Central memory CD8-positive, alpha-beta T cell (primary cell): Measurements from ENCODE around the gene CYP26B1.
A peak's percentile ranks its signal among the peaks of the same experiment; 100 is the strongest.

ENCODE experiments used
- ATAC-seq: fragments of 150-1000 bp; cut with Tn5 transposase; replicated peaks from 2 replicates; pipeline ENCODE4 v1.10.0; 2022; ENCODE audit warnings: mild to moderate bottlenecking, moderate FRiP score, moderate number of reproducible peaks; ENCODE audit not compliant: poor library complexity, severe bottlenecking; ENCODE audit errors: extremely low read depth
- DNase-seq, 2 donors: peaks; one replicate each; pipeline ENCODE4 v3.0.0; 2021; ENCODE audit warnings: low spot score in 2 of 2
- H3K27ac Mint-ChIP-seq: one replicate; pipeline ENCODE4 v1.8.0; 2022; ENCODE audit warnings: low read depth, mild to moderate bottlenecking, moderate library complexity, mixed read lengths
- H3K27me3 Mint-ChIP-seq: one replicate; pipeline ENCODE4 v1.8.0; 2022; ENCODE audit warnings: mixed read lengths
- H3K36me3 Mint-ChIP-seq: one replicate; pipeline ENCODE4 v1.8.0; 2022; ENCODE audit warnings: mild to moderate bottlenecking, moderate library complexity, mixed read lengths; ENCODE audit not compliant: insufficient read depth
- H3K4me1 Mint-ChIP-seq: one replicate; pipeline ENCODE4 v1.8.0; 2022; ENCODE audit warnings: mixed read lengths
- H3K4me3 Mint-ChIP-seq: one replicate; pipeline ENCODE4 v1.8.0; 2022; ENCODE audit warnings: mild to moderate bottlenecking, moderate library complexity, mixed read lengths
- H3K9me3 Mint-ChIP-seq: one replicate; pipeline ENCODE4 v1.8.0; 2022; ENCODE audit warnings: mixed read lengths

CYP26B1 gene

DNA sequence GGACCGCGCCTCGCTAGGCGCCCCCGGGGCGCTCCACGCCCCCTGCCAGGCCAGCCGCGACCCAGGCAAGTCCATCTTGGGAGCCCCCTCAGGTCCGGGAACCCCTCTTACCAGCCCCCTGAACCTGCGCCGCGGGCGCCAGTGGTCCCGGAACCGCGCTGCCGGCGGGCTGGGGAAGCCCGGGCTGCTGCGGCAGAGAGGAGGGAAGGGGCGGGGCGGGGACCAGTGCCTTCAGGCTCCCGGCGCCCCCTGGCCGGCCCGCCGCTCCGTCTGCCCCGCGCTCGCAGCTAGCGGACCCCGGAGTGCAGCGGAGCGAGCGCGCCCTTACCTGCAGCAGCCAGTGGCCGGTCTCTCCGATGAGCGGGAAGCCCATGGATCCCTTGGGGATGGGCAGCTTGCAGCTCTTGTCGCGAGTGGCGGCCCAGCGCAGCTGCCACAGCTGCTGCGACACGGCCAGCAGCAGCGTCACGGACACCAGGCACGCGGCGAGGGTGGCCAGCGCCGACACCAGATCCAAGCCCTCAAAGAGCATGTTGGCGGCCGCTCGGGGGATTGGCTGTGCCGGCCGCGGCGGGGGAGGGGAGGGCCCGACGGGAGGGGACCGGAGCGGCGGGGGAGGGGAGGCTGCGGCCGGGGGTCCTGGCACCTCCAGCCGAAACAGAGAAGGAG, at the start of gene CYP26B1:
Gene CYP26B1 (minus strand): TSS at position 560 of the 669 bp plus-strand sequence. CDS start 28 bp downstream, at position 532.
- no peak for ATAC-seq
- DNase-seq: peak in 1 of 2 donors; percentile 8

GRCh38 chr2:72193723-72194122, 46.1 kb upstream of the CYP26B1 start:
- ATAC-seq (no peak), DNase-seq (no peak)
- no peaks in the 10 kb centered on the region for H3K4me1 Mint-ChIP-seq
- H3K9me3 Mint-ChIP-seq: no peaks in the 10 kb centered on the region
- no peaks in the 10 kb centered on the region for H3K36me3 Mint-ChIP-seq
- no peaks in the 10 kb centered on the region for H3K27me3 Mint-ChIP-seq
- no peak overlapping the region for H3K27ac Mint-ChIP-seq
- H3K4me3 Mint-ChIP-seq: no peak overlapping the region

More for the DNA sequence above, at the start of gene CYP26B1:
- peaks cover 4% of the 10 kb centered on the region for H3K36me3 Mint-ChIP-seq
- H3K4me1 Mint-ChIP-seq: peaks cover 42% of the 10 kb centered on the region
- H3K27me3 Mint-ChIP-seq: peaks cover 86% of the 10 kb centered on the region
- no peaks in the 10 kb centered on the region for H3K9me3 Mint-ChIP-seq
- H3K4me3 Mint-ChIP-seq: peak within 1 kb of the TSS; percentile 80
- peak within 1 kb of the TSS; percentile 22 for H3K27ac Mint-ChIP-seq

DNA sequence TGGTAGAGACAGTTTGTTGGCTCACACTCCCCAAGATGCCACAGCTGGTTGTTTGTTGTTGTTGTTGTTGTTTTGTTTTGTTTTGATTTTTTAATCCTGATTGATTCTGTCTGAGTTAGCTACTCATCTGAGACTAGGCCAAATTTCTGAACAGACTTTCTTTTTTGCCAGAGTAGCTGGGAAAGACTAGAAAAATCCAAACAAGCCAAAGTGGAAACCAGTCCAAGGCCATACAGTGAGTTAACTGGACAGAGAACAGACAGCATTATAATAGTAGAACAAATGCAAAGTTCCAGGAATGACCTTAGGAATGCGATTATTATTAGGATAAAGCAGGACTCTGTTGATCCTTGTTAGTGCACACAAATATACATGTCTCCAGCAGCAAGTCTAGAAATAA, 43.8 kb upstream of the CYP26B1 start:
- Mint-ChIP-seq H3K4me1 (no peaks in the 10 kb centered on the region), H3K4me3 (no peak overlapping the region), H3K9me3 (no peaks in the 10 kb centered on the region), H3K27me3 (no peaks in the 10 kb centered on the region), H3K27ac (no peak overlapping the region), H3K36me3 (no peaks in the 10 kb centered on the region)
- ATAC-seq (no peak), DNase-seq (no peak)

DNA sequence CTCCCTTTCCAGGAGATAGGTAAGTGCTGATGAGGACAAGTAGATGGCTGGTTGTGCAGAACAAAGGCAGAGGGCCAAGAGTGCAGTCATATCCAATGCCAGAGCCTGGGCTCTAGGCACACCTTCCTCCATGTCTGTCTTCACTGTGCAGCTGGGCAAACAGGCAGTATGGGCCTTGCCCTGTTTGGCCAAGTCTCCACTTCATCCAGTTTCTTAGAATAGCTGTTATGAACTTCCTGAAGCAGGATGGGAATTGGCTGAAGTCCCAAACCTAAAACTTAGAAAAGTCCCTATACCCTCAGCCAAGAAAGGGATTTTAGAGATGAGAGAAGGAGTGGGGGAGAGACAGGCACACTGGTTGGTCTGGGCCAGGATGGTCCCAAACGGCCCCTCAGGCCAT, 37.5 kb upstream of the CYP26B1 start:
- DNase-seq (no peak), ATAC-seq (no peak)
- Mint-ChIP-seq H3K27me3 (no peaks in the 10 kb centered on the region), H3K4me1 (no peaks in the 10 kb centered on the region), H3K36me3 (no peaks in the 10 kb centered on the region), H3K4me3 (no peak overlapping the region), H3K9me3 (no peaks in the 10 kb centered on the region), H3K27ac (no peak overlapping the region)

DNA sequence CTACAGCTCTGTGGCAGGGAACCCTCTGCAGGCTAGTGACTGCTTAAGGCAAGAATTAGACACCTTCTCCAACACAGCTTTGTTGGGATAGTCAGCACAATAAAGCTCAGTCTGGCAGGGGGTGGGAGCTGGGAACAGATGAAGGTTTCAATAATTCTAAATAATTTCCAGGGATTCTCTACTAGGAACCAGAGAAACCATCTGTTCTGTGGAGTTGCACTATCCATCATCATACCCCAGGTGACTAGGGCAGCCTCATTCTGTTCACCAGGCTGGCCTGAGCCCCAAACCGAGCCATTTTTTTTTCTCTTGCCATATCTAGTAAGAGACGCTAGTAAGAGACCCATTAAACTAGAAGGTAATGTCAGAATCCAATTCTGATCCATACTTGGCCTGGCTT, 35.8 kb upstream of the CYP26B1 start:
- Mint-ChIP-seq H3K9me3 (no peaks in the 10 kb centered on the region), H3K27ac (no peak overlapping the region), H3K27me3 (no peaks in the 10 kb centered on the region), H3K4me3 (no peak overlapping the region), H3K4me1 (no peaks in the 10 kb centered on the region), H3K36me3 (no peaks in the 10 kb centered on the region)
- no peak for DNase-seq
- ATAC-seq: no peak

- Mint-ChIP-seq H3K4me3 (no peak overlapping the region), H3K27me3 (no peaks in the 10 kb centered on the region), H3K27ac (no peak overlapping the region), H3K4me1 (no peaks in the 10 kb centered on the region), H3K9me3 (no peaks in the 10 kb centered on the region), H3K36me3 (no peaks in the 10 kb centered on the region)
- DNase-seq (no peak), ATAC-seq (no peak)
These were observed 35.4 kb upstream of the CYP26B1 start for GRCh38 chr2:72183016-72183415.

GRCh38 chr2:72182547-72182946, 34.9 kb upstream of the CYP26B1 start:
- Mint-ChIP-seq H3K36me3 (no peaks in the 10 kb centered on the region), H3K4me3 (no peak overlapping the region), H3K9me3 (no peaks in the 10 kb centered on the region), H3K27me3 (no peaks in the 10 kb centered on the region), H3K4me1 (no peaks in the 10 kb centered on the region), H3K27ac (no peak overlapping the region)
- DNase-seq: no peak
- ATAC-seq: no peak

DNA sequence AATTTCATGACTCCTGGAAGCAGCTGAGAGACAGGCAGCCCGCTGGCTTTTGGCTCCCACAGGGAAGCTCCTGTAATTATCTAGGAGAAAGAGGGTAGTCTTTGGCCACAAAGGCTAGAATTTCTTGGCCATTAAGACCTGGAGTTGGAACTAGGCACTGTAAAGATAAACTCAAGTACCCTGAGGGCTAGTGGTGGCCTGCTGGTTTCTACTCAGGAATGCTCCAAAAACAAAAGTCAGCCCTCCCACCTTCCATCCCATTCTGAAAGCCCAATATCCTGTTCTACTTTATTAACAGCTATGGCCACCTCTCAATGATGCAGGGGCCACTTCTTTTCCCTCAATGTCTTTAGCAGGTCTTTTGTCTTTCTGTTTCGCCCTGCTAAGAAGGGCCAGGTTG, 34.0 kb upstream of the CYP26B1 start:
- DNase-seq (no peak), ATAC-seq (no peak)
- H3K27me3 Mint-ChIP-seq: no peaks in the 10 kb centered on the region
- H3K27ac Mint-ChIP-seq: no peak overlapping the region
- no peaks in the 10 kb centered on the region for H3K4me1 Mint-ChIP-seq
- H3K4me3 Mint-ChIP-seq: no peak overlapping the region
- H3K36me3 Mint-ChIP-seq: no peaks in the 10 kb centered on the region
- no peaks in the 10 kb centered on the region for H3K9me3 Mint-ChIP-seq

DNA sequence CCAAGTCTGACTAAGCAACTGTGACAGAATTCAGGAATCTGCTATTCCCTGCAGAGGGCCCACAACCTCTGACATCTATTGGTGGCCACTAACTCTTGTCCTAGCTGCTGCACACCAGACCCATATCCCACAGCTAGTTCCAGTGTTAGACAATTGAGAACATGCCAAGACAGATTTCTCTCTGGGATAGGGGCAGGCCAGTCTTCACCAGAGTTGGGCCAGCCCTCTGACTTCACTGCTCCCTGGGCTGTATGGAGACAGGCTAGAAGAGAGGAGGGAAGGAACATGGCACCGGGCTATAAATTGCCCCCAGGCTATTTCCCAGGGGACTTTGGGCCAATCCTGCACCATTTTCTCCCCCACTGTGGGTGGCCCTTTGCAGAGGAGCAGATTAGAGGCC, 32.7 kb upstream of the CYP26B1 start:
- Mint-ChIP-seq H3K27ac (no peak overlapping the region), H3K27me3 (no peaks in the 10 kb centered on the region), H3K4me3 (no peak overlapping the region), H3K9me3 (no peaks in the 10 kb centered on the region), H3K4me1 (no peaks in the 10 kb centered on the region), H3K36me3 (peaks cover 2% of the 10 kb centered on the region)
- DNase-seq (no peak), ATAC-seq (no peak)

GRCh38 chr2:72178551-72178950, 30.9 kb upstream of the CYP26B1 start:
- no peaks in the 10 kb centered on the region for H3K9me3 Mint-ChIP-seq
- peaks cover 4% of the 10 kb centered on the region for H3K4me1 Mint-ChIP-seq
- H3K27ac Mint-ChIP-seq: no peak overlapping the region
- ATAC-seq (no peak), DNase-seq (no peak)
- H3K36me3 Mint-ChIP-seq: peaks cover 5% of the 10 kb centered on the region
- H3K4me3 Mint-ChIP-seq: no peak overlapping the region
- H3K27me3 Mint-ChIP-seq: no peaks in the 10 kb centered on the region

DNA sequence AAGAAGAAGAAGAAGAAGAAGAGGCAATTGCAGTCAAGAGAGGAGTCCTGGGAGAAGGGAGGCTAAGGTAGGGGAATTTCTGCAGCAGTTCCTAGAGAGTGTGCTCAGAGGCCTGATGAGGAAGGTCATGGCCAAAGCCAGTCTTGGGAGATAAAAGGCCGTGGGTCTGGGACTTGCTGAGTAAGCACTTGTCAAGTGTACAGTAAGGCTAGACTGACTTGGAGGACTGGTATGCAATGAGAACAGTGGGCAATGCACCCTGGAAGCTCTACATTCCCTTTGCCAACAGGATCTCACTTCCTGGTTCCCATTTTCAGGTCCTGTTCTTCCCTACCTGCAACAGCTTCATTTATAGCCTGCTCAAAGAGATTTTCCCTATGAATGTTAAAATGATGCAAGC, 28.6 kb upstream of the CYP26B1 start:
- Mint-ChIP-seq H3K27me3 (no peaks in the 10 kb centered on the region), H3K4me1 (peaks cover 15% of the 10 kb centered on the region)

DNA sequence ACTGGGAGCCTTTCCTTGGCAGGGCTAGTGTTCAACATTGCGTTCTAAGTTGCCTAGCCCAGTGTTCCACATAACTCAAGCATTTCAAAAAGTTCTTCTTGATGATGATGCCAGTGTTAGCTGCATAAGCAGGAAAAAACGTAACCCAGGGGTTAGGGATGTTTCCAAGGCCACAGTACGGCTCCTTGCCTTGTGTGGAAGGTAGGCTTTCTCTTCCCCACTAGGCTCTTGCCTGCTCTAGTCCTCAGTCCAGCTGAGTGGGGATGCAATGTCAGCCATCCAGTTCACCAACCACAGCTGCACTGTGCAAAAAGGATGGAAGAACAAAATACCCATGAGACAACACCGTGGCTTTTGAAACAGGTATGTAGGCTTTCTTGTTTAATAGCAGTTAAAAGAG, 28.0 kb upstream of the CYP26B1 start:
- Mint-ChIP-seq H3K36me3 (peaks cover 5% of the 10 kb centered on the region), H3K4me1 (peaks cover 15% of the 10 kb centered on the region), H3K9me3 (no peaks in the 10 kb centered on the region), H3K27me3 (no peaks in the 10 kb centered on the region), H3K27ac (no peak overlapping the region), H3K4me3 (no peak overlapping the region)
- DNase-seq (no peak), ATAC-seq (no peak)

More for the DNA sequence above, 28.6 kb upstream of the CYP26B1 start:
- Mint-ChIP-seq H3K9me3 (no peaks in the 10 kb centered on the region), H3K36me3 (peaks cover 5% of the 10 kb centered on the region), H3K27ac (no peak overlapping the region), H3K4me3 (no peak overlapping the region)
- DNase-seq (no peak), ATAC-seq (no peak)

DNA sequence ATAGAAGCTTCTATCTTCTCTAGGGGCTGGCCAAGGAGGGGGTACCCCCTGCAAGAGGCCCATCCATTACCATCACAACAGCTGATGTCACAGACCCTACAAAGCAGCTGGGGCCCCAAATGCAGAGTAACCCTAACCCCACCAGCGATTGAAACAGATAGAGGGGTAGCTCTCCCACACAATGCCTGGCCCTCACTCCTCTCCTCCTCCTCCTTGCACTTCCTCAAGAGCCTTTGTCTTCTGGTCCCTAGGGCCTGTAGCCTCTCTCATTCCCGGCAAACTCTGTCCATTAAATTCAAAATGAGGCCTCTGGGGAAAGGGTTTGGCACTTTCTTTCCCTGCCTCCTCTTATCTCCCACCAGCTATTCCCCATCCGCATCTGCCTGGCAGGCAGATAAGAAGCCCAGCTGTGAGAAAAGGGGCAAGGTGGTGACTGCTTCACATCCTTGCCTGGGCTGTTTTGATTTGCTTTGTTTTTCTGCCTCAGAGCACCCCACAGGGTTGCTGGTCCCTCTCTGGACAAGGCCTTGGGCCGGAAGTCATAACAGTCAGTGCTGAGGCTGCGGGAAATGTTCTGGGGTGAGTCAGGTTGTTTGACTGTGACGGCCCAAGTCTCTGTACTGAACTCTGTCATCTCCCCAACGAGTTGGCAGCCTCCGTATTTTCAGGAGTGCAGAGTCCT, 26.1 kb upstream of the CYP26B1 start:
- Mint-ChIP-seq H3K4me3 (no peak overlapping the region), H3K4me1 (peaks cover 15% of the 10 kb centered on the region), H3K9me3 (no peaks in the 10 kb centered on the region), H3K36me3 (peaks cover 5% of the 10 kb centered on the region), H3K27ac (no peak overlapping the region), H3K27me3 (no peaks in the 10 kb centered on the region)
- no peak for ATAC-seq
- no peak for DNase-seq
